Kidney (tissue), 14 donors: ENCODE data around the gene TRAF3. TPM values are rescaled to one million over a fixed set of nuclear protein-coding genes. Genes with fewer than 3 reads are reported as not detected.

Source experiments
- DNase-seq, 5 donors: peaks; one replicate each; pipeline ENCODE4 v3.0.0-alpha.2; 2013 to 2020
- FAIRE-seq: peaks from 2 replicates; lab custom pipeline; 2012; peaks lifted over from hg19 to GRCh38; lab: Jason Lieb, UNC
- H3K27ac ChIP-seq, 2 donors: one replicate each; pipeline ENCODE4 v1.7.0; 2013; ENCODE audit warnings: low read depth in 2 of 2, low read length in 2 of 2, inconsistent platforms in 1 of 2
- H3K27me3 ChIP-seq: one replicate; pipeline ENCODE4 v1.7.1; 2013; ENCODE audit warnings: low read length, inconsistent platforms; ENCODE audit not compliant: control insufficient read depth, insufficient read depth
- H3K36me3 ChIP-seq, 3 donors: one replicate each; pipeline versions ENCODE4 v1.7.0 to v1.7.1; 2013; ENCODE audit warnings: low read length in 3 of 3, control low read depth in 1 of 3, inconsistent platforms in 1 of 3; ENCODE audit not compliant: insufficient read depth in 3 of 3, control insufficient read depth in 2 of 3
- H3K4me1 ChIP-seq, 3 donors: one replicate each; pipeline versions ENCODE4 v1.7.0 to v1.7.1; 2013; ENCODE audit warnings: low read length in 3 of 3, inconsistent platforms in 1 of 3, low read depth in 1 of 3; ENCODE audit not compliant: control insufficient read depth in 2 of 3, insufficient read depth in 2 of 3
- H3K4me3 ChIP-seq, 3 donors: one replicate each; pipeline versions ENCODE4 v1.7.0 to v1.8.1; 2013; ENCODE audit warnings: low read length in 3 of 3, control low read depth in 1 of 3, inconsistent platforms in 1 of 3
- H3K9ac ChIP-seq, 3 donors: one replicate each; pipeline versions ENCODE4 v1.7.0 to v1.7.1; 2013; ENCODE audit warnings: low read length in 3 of 3, control low read depth in 1 of 3, inconsistent platforms in 1 of 3
- H3K9me3 ChIP-seq, 3 donors: one replicate each; pipeline versions ENCODE4 v1.7.0 to v1.7.1; 2013; ENCODE audit warnings: low read length in 3 of 3, control low read depth in 1 of 3, inconsistent platforms in 1 of 3; ENCODE audit not compliant: control insufficient read depth in 2 of 3, insufficient read depth in 1 of 3
- CTCF ChIP-seq: IDR thresholded peaks from 3 replicates; pipeline ENCODE4 v1.5.1; 2012; ENCODE audit warnings: mild to moderate bottlenecking, moderate library complexity, borderline replicate concordance; ENCODE audit not compliant: insufficient read depth; ENCODE audit errors: extremely low read depth
- intact Hi-C: fragments of 100-400 bp; cut with DNase I; formaldehyde crosslinking; loops from one replicate; pipeline ENCODE4 v1.11.1; 2022
- polyA plus RNA-seq: library from polyadenylated mRNA; stranded (reverse); fragments of 350-450 nt; fragmentation: Illumina TruSeq; extraction: RNeasy Lipid Tissue Mini Kit (QIAGEN cat#74804); gene quantifications from one replicate; pipeline ENCODE4 v1.2.3, GENCODE V29; 2014; ENCODE audit warnings: low read depth, low replicate concordance; ENCODE audit not compliant: insufficient read depth
- total RNA-seq: library from RNA; stranded (reverse); fragmentation: NEBNext Ultra II Directional; extraction: Animal tissue kit (Norgen Biotek cat#: 25700); gene quantifications from one replicate; pipeline ENCODE4 v1.2.1, GENCODE V29; 2021
- donor health status: control.
- donor health status: control.
- donor health status: control.
- donor health status: control.
- donor health status: control.
- donor health status: DM: yes; HTN: yes; CAD: no.
- donor health status: Normal renal cell carcinoma (clear cell type).

The TRAF3 gene
- total and polyA plus RNA-seq, 2 donors from 2014 or later, result 5.2 to 35.4 TPM

GRCh38 chr14:102938191-102938590 is 160.9 kb downstream of the TRAF3 start:
- no peaks in the 10 kb centered on the region for H3K4me1 ChIP-seq
- peaks cover 0 to 30% (median 12%) of the 10 kb centered on the region in 3 donors for H3K36me3 ChIP-seq
- no peak for FAIRE-seq
- no peak overlapping the region for H3K4me3 ChIP-seq
- H3K27me3 ChIP-seq, result no peaks in the 10 kb centered on the region
- no peak for TF ChIP-seq CTCF
- H3K9me3 ChIP-seq, result no peaks in the 10 kb centered on the region
- no peak overlapping the region for H3K27ac ChIP-seq
- no peak overlapping the region for H3K9ac ChIP-seq
- intact Hi-C loops, result no loop called here
- peak in 1 of 5 donors; percentile 59 for DNase-seq

DNA sequence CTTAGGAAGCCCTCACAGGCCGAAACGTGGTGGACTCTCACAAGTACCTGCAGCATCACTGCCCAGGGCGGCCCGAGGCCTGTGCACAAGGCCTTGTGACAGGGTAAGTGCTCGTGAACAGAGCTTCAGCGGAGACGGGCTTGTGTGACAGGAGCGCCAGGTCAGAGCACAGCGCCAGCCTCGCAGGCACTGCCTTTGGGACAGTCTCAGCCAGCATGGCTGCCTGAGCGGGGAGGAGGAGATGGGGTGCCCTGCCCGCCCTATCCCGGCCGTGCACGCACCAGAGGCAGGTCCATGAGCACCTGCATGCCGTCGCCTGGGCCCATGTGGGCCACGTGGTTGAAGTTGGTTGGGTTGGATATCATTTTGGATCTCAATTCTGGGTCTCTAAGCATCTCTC is 162.1 kb downstream of the TRAF3 start:
- Histone ChIP-seq H3K9ac (no peak overlapping the region), H3K27ac (no peak overlapping the region), H3K9me3 (no peaks in the 10 kb centered on the region), H3K36me3 (peaks cover 0 to 32% (median 15%) of the 10 kb centered on the region in 3 donors), H3K4me1 (no peaks in the 10 kb centered on the region), H3K4me3 (no peak overlapping the region), H3K27me3 (no peaks in the 10 kb centered on the region)
- intact Hi-C loops, result no loop called here
- no peak for FAIRE-seq
- TF ChIP-seq CTCF, result no peak
- peak in 1 of 5 donors; percentile 56 for DNase-seq

GRCh38 chr14:102939820-102940561 is 162.7 kb downstream of the TRAF3 start:
- Histone ChIP-seq H3K4me1 (no peaks in the 10 kb centered on the region), H3K27me3 (no peaks in the 10 kb centered on the region), H3K9me3 (no peaks in the 10 kb centered on the region), H3K9ac (no peak overlapping the region), H3K36me3 (peaks cover 0 to 34% (median 17%) of the 10 kb centered on the region in 3 donors), H3K27ac (no peak overlapping the region), H3K4me3 (no peak overlapping the region)
- no peak for FAIRE-seq
- TF ChIP-seq CTCF, result no peak
- intact Hi-C loops, result no loop called here
- DNase-seq, result peak in 1 of 5 donors; percentile 85
